WERI-Rb-1 (cell line): ENCODE measurements around the gene EIF4A3.

ENCODE experiments used
- DNase-seq: peaks from one replicate; pipeline ENCODE4 v3.0.0-alpha.2; 2020
- H3K27ac ChIP-seq: fragments of 250-450 bp; sonication (Bioruptor Pico); 2 replicates; pipeline ENCODE4 v1.5.1; 2020; ENCODE audit warnings: mild to moderate bottlenecking, moderate library complexity
- H3K27me3 ChIP-seq: fragments of 250-450 bp; sonication (Bioruptor Pico); 2 replicates; pipeline ENCODE4 v1.5.1; 2021; ENCODE audit warnings: mild to moderate bottlenecking, low read depth, moderate library complexity; ENCODE audit not compliant: insufficient read depth, severe bottlenecking
- H3K36me3 ChIP-seq: fragments of 250-450 bp; sonication (Bioruptor Pico); 2 replicates; pipeline ENCODE4 v1.5.1; 2020; ENCODE audit warnings: mild to moderate bottlenecking, moderate library complexity
- H3K4me3 ChIP-seq: 2 replicates; pipeline ENCODE4 v1.5.1; 2011; ENCODE audit warnings: low read depth, mild to moderate bottlenecking, control low read depth, low read length
- H3K9me3 ChIP-seq: fragments of 250-450 bp; sonication (Bioruptor Pico); 2 replicates; pipeline ENCODE4 v1.5.1; 2021; ENCODE audit warnings: mild to moderate bottlenecking, moderate library complexity; ENCODE audit not compliant: severe bottlenecking
- CTCF ChIP-seq: IDR thresholded peaks from 2 replicates; pipeline ENCODE4 v1.5.1; 2011; ENCODE audit warnings: low read depth, mild to moderate bottlenecking, control low read depth, inconsistent platforms, low read length

EIF4A3 gene

GRCh38 chr17:80169784-80170500 is 23.0 kb upstream of the EIF4A3 start, which contains the start of gene CARD14:
CARD14 (plus strand) TSS chr17:80170030; CDS start chr17:80181439, 11,409 bp downstream.
- Histone ChIP-seq H3K27me3 (no peaks in the 10 kb centered on the region), H3K9me3 (no peaks in the 10 kb centered on the region), H3K4me3 (no peak within 1 kb of the TSS), H3K36me3 (no peaks in the 10 kb centered on the region), H3K27ac (no peak within 1 kb of the TSS)
- no peak for DNase-seq
- TF ChIP-seq CTCF, result no peak

GRCh38 chr17:80169107-80169506 is 22.2 kb upstream of the EIF4A3 start:
- DNase-seq, result no peak
- Histone ChIP-seq H3K9me3 (no peaks in the 10 kb centered on the region), H3K27me3 (no peaks in the 10 kb centered on the region), H3K27ac (no peak overlapping the region), H3K4me3 (no peak overlapping the region), H3K36me3 (no peaks in the 10 kb centered on the region)
- TF ChIP-seq CTCF, result no peak

- peak; percentile 30 for DNase-seq
- Histone ChIP-seq H3K4me3 (no peak overlapping the region), H3K36me3 (no peaks in the 10 kb centered on the region), H3K9me3 (no peaks in the 10 kb centered on the region), H3K27me3 (no peaks in the 10 kb centered on the region), H3K27ac (no peak overlapping the region)
- TF ChIP-seq CTCF, result no peak
Observed at GRCh38 chr17:80168371-80168770, 21.4 kb upstream of the EIF4A3 start.

- Histone ChIP-seq H3K36me3 (no peaks in the 10 kb centered on the region), H3K27ac (no peak overlapping the region), H3K4me3 (no peak overlapping the region), H3K27me3 (no peaks in the 10 kb centered on the region), H3K9me3 (no peaks in the 10 kb centered on the region)
- DNase-seq, result no peak
- no peak for TF ChIP-seq CTCF
Observed at GRCh38 chr17:80166446-80166845, 19.5 kb upstream of the EIF4A3 start.

- TF ChIP-seq CTCF, result no peak
- H3K36me3 ChIP-seq, result no peaks in the 10 kb centered on the region
- H3K9me3 ChIP-seq, result no peaks in the 10 kb centered on the region
Observed at GRCh38 chr17:80164185-80164584, 17.3 kb upstream of the EIF4A3 start.

GRCh38 chr17:80163336-80163735 is 16.4 kb upstream of the EIF4A3 start:
- no peaks in the 10 kb centered on the region for H3K9me3 ChIP-seq
- DNase-seq, result no peak
- no peak overlapping the region for H3K27ac ChIP-seq
- TF ChIP-seq CTCF, result no peak
- no peak overlapping the region for H3K4me3 ChIP-seq
- H3K36me3 ChIP-seq, result no peaks in the 10 kb centered on the region
- no peaks in the 10 kb centered on the region for H3K27me3 ChIP-seq

More at GRCh38 chr17:80164185-80164584, 17.3 kb upstream of the EIF4A3 start:
- H3K27ac ChIP-seq, result no peak overlapping the region
- no peaks in the 10 kb centered on the region for H3K27me3 ChIP-seq
- DNase-seq, result no peak
- no peak overlapping the region for H3K4me3 ChIP-seq
